ENCODE results near the gene KCTD16.

Gene KCTD16

DNA sequence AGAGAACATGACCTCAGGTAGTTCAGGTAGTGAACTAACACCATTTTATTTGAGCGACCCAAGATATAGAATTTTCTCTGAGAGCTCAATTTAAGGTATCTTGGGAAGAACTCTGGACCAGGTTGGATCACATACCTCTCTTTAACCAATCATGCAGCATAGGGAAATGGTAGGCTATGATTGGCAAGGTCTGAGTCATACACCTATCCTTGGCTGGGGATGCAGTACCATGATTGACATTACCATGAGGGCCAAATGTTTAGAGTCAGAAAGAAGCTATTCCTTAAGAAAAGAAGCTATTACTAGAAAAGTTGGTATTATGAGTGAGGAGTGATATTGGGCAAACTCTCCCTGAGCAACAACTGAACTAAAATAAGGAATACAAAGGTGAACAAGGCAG is 258.7 kb downstream of the KCTD16 start:
- Histone ChIP-seq H3K4me3 (no peak overlapping the region), H3K27ac (no peak overlapping the region)

DNA sequence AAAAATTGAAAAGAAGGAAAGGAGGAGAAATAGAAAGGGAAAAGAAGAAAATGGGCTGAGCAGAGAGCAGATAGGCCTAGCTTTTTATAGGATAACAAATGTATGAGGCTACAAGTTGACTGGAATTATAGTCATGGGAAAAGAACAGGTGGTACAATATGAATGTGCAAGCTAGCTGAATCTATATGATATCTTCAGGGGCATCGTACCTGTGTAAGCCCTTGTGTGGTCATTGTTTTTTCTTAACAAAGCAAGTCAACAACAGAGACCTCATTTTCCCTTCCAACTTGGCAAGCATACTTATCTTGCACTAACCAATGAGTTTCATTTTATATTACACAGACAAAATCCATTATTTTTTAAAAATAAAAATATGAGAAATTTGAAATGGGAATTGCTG is 259.2 kb downstream of the KCTD16 start:
- no peak overlapping the region for H3K27ac ChIP-seq

DNA sequence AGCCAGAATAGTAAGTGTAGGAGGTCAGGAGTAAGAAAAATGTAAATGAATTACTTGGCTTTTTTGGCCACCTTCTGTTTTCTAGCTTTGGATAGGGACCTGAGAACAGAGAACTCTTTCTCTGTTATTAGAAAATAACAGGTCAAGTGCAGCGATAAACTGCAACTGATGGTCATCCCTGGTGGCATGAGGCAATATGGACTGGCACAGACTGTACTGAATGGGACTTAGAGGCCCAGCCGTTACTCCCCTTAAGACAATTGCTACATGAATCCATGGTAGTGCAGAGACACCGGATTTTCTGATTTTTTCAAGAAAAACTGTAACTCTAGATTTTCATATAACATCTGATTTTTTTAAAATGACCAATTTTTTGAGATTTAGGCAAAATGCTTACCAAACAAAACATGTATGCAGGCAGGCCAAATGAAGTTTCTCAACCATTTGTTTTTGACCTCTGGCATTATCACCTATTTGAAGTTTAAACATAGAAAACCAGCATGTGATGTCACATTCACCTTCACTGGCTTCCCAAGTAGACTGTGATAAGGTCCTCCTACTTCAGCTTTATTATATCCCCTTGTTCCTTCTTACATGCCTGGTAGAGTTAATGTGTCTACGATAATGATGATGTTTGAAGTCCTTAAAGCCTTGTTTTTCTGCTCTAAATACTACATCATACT is 262.6 kb downstream of the KCTD16 start:
- Histone ChIP-seq H3K4me3 (no peak overlapping the region), H3K27ac (no peak overlapping the region)

More for the DNA sequence above, 259.2 kb downstream of the KCTD16 start:
- no peak overlapping the region for H3K4me3 ChIP-seq

DNA sequence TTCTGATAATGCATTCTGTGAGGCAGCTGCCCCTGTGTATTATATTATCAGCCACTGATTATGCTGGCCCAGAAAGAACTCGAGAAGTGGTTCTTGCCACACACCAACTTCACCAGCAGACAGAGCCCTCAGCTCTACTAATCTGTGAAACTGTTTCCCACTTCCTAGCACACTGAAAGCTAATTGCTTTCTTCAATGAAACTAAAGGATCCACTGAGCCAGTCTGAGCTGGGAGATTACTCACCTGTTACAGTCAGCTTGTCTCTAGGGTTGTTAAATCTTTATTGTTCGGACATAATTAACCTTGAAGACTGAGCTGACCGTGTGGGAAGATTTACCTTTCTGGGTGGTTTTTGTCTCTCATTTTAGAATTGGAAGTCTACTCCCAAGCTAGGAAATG is 263.2 kb downstream of the KCTD16 start:
- H3K4me3 ChIP-seq = no peak overlapping the region
- H3K27ac ChIP-seq = no peak overlapping the region

DNA sequence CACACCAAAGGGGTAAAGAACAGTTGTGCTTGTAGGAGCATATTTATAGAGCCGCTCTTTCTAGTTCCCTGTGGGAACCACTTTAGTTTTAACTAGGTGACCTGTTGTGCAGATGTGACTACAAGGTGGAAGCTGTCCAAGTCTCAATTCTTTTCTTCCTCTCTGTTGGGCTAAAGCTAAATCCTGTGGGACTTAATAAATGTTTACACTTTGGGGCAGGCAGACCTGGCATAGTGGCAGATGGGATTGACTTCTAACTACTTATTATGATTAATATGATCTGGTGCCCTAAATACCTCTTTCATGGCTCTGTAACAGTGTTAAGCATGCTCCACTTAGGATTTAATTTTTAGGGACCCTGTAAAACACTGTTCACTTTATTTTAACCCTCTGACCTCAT is 265.3 kb downstream of the KCTD16 start:
- no peak overlapping the region for H3K4me3 ChIP-seq
- no peak overlapping the region for H3K27ac ChIP-seq

DNA sequence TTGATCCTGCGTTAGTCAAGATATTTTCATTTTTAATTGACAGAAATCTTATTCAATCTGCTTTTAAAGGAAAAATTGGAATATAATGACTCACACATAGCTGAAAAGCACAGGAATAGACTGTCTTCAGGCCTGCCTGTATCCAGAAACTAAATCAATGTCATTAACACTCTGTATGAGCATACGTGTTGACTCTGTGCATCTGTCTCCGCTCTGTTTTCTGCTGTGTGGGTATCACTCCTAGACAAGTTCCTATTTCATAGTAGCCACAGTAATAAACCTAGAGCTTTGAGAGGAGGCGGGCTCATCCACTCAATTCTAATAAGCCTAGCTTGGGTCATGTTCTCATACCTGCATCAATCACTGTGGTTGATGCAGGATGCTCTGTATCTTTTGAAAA is 267.6 kb downstream of the KCTD16 start:
- no peak overlapping the region for H3K27ac ChIP-seq
- H3K4me3 ChIP-seq = no peak overlapping the region

DNA sequence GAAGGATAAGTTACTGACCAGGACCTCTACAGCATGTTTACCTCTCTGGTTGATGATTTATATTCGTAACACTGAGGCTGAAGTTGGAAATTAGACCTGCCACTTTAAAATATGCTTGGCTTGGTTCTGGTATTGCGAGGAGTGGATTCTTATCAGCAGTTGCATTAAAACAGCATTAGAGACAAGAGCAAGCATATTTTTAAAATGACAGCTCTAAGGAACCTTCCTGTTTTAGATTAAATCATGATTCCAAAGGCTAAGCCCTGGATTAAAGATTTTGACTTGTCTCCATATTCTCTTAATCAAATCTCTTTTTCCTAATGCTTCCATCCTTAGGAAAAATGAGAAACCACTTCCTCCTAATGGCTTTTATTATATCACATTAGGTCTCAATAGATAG is 277.8 kb downstream of the KCTD16 start:
- H3K27ac ChIP-seq = no peak overlapping the region
- no peak overlapping the region for H3K4me3 ChIP-seq

DNA sequence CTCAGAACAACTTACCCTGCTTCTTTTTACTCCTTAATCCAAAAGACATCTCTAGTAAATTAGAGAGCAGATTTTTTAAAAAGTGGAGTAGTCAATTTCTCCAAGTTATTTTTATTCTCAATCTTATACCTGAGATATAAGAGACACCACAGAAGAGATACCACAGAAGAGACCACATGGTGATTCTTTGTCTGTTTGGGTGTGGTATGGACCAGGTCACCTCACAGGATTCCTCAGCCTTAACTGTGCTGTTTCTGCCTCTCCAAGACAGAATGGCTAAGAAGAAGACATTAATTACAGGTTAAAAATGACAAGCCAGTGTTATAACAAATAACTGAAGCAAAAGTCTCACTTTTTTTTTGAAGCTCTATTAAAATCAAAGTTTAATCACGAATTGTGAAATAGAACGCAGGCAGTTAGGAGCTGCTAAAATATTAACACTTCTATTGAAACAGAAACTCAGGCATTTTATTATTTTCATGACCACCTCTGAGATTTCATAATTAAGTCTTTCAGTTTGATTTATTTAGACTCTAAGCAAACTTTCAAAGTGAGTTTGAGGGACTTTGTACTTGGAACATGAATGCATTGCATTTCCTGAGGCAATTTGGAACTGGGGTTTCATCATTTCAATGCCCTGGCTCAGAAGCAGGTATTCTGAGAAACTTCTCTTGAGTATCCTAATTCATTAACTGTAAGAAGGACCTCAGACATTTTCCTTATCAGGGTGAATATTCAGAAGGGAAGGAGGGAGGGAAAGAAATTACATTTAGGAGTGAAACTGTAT is 280.7 kb downstream of the KCTD16 start:
- no peak overlapping the region for H3K27ac ChIP-seq

DNA sequence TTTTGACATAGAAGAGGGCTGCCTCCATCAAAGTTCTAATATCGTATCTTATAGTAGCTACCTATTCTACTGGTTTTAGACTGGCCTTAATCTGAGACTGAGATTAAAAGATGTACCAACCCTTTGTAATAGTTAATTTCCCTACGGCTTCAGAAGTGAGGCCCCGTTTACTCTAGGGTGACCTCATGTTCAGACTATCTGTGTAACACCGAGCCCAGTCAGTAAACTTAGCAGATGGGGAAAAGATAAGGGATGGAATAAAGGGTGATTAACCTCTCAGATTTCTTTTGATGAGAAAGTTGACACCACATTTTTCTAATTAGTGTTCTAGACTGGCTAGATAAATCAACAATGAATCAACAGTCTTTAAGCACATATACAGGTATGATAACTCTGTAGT is 283.1 kb downstream of the KCTD16 start:
- H3K27ac ChIP-seq = no peak overlapping the region
- H3K4me3 ChIP-seq = no peak overlapping the region

More for the DNA sequence above, 280.7 kb downstream of the KCTD16 start:
- no peak overlapping the region for H3K4me3 ChIP-seq

DNA sequence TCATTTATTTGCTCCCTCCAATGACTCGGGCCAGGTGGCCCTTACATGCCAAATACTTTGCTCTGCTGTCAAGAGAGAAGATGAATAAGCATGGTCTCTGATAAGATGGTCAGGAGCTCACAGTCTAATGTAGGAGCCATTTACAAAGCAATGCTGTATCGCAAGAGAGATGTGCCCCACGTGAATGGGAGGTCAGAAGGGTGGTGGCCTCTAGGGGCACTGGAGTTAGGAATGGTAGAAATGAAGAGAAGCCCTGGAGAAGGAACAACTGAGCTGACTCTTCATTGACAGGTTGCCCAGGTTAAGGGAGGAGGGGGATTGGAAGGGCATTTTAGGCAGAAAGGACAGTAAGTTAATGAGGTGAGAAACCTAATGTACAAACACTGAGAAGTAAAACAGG is 286.5 kb downstream of the KCTD16 start:
- Histone ChIP-seq H3K4me3 (no peak overlapping the region), H3K27ac (no peak overlapping the region)

DNA sequence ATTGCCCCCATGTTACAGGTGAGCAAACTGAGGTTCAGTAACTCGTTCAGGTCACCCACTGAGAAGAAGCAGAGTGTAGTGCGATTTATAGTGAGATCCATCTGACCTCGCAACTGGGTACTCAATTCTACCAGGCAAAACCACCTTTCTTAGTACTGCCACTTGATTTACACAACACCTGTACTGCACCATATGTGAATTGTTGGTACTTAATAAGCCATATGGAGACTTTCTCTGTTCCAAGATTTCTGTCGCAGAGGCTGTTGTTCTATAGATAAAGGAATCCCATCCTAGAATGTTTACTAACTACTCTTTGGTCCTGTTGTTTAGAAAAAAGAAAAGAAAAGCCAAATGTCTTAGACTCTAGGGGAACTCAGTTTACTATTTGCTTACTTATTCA is 287.5 kb downstream of the KCTD16 start:
- Histone ChIP-seq H3K4me3 (no peak overlapping the region), H3K27ac (no peak overlapping the region)

DNA sequence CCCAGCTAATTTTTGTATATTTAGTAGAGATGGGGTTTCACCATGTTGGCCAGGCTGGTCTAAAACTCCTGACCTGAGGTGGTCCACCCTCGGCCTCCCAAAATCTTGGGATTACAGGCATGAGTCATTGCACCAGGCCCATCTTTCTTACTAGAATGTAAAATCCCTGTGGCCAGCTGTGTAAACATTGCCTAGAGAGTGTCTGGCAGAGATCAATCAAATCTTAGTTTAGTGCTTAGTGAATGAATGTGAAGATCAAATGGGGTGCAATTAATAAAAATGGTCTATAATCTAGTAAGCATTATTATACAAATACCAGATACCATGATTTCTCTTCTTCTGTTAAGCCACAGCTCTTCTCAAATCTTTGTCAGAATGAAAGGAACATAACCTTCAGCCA is 289.9 kb downstream of the KCTD16 start:
- Histone ChIP-seq H3K27ac (no peak overlapping the region), H3K4me3 (no peak overlapping the region)

DNA sequence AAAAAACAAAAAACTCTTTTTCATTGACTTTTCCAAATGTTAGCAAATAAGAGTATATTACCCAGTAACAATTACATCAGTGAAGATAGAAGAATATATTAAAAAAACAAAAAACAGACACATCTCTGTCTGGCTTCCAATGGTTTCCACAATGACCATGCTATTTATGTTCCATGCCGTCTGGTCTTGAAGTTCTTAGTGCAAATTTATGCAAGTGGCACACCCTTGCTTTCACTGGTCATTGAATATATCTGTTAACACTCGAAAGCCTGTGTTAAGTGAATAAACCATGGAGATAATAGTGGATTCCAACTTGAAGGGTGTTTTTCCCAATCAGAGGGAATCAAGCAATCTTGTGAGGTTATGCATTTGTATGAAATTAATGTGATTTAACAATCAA is 291.9 kb downstream of the KCTD16 start:
- H3K4me3 ChIP-seq = no peak overlapping the region
- no peak overlapping the region for H3K27ac ChIP-seq

DNA sequence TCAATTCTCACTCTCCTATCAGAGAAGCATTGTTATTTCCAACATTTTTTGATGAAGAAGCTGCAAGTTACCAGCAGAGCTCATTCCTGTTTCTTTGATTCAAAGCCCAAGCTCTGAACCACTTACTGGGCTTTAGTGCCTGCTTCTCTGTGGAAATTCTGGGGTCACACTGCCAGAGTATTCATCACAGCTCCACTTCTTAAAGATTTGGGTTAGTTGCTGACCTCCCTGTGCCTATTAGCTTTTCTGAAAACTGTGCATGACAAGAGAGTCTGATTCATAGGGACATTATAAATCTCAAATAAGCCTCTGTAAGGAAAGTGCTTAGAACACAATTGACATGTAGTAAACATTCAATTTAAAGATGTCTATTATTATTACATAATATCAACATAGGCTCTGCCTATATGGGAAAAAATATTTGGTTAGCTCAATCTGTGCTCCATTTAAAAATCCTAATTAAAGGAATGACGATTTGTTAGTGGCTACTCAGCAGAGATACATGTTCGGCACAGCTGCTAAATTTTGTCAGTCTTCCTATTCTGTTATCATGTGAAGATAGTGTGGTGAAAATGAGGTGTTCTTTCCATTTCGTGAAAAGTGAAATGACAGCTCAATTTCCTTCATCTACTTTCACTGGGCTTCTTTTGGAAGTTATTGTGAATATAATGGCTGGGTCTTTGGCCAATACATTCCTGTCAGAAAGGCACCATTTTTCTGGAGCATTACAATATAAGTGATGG is 293.0 kb downstream of the KCTD16 start:
- no peak overlapping the region for H3K27ac ChIP-seq
- no peak overlapping the region for H3K4me3 ChIP-seq

DNA sequence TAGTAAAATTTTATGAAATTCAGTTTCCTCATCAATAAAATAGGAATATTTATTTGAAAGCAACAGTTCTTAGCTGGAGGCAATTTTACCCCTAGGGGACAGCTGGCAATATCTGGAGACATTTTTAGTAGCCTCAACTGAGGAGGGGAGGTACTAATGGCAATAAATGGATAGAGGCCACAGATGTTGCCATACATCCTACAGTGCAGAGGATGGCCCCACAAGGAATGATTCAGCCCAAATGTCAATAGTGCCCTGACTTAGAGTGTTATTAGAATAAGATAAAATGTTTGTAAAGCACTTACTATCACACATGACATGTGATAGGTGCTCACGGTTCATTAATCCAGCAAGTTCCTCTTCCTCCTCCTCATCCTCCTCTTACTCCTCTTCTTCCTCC is 293.6 kb downstream of the KCTD16 start:
- Histone ChIP-seq H3K27ac (no peak overlapping the region), H3K4me3 (no peak overlapping the region)

DNA sequence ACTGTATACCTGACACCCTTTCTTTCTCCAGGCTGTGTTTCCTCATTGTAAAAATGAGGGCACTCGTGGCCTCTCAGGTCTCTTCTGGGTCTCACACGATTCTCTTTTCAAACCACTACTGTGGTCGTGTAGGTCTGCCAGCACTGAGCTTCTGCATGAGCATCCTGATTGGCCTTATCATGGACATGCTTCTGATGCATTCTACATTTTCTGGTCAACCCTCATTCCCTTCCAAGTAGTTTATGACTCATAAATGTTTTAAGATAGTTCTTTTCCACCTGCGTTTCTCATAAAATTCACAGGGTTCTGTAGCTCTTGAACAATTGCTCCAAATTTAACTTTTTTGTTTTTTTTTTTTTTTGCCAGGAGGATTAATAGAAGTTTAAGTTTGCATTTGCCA is 294.8 kb downstream of the KCTD16 start:
- no peak overlapping the region for H3K4me3 ChIP-seq
- no peak overlapping the region for H3K27ac ChIP-seq

DNA sequence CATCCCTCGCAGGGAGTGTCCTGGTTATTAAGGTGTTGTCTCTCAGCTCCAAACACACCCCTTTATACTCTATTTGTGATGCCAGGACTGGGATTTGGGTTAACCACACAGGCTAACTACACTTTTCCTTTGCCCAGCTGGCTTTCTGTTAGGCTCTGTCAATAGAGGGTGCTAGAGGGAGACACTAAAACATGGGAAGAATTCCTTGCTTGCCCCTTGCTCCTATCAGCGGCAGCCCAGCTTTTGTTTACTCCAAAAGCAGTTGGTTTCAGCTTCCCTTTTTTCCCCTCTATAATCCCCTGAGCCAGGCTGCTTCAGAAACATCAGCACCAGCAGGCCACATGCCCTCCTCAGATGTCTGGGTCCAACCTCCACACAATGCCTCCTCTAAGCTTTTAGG is 297.1 kb downstream of the KCTD16 start:
- H3K27ac ChIP-seq = no peak overlapping the region
- H3K4me3 ChIP-seq = no peak overlapping the region

DNA sequence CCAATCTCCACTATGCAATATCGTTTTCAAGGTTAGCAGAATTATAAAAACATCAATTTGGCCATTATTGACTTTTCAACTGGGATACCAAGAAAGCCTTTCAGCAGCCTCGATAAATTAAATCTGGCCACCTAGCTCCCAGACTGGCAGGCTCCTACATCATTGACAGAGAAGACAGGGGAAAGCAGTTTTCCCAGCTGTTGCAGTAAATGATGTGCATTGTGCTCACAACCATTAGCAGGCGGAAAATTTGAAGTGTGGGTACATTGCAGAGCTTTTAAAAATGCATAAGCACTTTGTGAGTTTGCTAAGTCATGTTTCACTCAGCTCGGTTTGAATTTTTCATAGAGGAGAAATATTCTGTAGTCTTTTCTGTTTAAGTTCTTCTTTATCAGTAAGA is 297.9 kb downstream of the KCTD16 start:
- Histone ChIP-seq H3K4me3 (no peak overlapping the region), H3K27ac (no peak overlapping the region)

DNA sequence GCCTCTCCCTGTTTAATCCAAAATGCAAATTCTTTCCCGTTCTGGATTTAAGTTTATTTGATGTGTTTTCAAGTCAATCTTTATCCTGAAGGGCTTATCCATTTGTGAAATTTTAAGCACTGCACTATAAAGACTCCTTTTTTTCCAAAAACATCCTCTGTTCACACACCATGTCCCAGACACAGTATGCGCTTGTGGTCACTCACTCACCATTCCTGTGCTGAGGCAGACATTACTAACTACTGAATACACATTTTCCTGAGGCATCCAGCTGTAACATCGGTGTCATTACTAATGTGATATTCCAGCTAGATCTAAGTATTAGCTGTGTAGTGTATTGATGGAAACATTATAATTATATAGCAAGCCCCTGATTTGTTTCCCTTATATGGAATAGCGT is 298.4 kb downstream of the KCTD16 start:
- H3K4me3 ChIP-seq = no peak overlapping the region

DNA sequence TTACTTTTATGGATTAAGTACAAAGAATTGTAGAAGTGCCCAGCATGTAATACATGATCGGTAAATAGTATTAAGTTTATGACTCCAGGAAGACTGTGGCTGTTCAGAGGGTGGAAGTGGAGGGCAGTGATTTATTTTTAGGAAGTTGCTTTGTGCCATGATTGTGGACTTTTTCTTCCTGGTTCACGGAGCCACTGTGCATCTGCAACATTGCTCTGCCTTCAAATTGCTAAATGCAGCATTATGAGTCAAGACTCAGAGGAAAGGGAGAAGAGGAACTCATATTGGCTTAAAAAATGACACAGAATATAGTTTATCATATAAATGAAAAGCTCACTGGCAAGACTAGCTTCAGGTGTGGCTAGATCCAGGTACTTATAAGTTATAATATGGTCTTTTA is 301.5 kb downstream of the KCTD16 start:
- no peak overlapping the region for H3K4me3 ChIP-seq

More for the DNA sequence above, 298.4 kb downstream of the KCTD16 start:
- no peak overlapping the region for H3K27ac ChIP-seq

DNA sequence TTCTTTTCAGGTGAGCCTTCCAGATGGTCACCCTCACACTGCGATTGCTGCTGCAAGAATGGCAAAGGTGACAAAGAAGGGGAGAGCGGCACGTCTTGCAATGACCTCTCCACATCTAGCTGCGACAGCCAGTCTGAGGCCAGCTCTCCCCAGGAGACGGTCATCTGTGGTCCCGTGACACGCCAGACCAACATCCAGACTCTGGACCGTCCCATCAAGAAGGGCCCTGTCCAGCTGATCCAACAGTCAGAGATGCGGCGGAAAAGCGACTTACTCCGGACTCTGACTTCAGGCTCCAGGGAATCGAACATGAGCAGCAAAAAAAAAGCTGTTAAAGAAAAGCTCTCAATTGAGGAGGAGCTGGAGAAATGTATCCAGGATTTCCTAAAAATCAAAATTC is 303.0 kb downstream of the KCTD16 start:
- Histone ChIP-seq H3K4me3 (no peak overlapping the region), H3K27ac (no peak overlapping the region)

More for the DNA sequence above, 301.5 kb downstream of the KCTD16 start:
- H3K27ac ChIP-seq = no peak overlapping the region

Measured in skin epidermis (tissue), 12 donors.